GM12878 (cell line): ENCODE results near the gene MEAK7. TPM values are rescaled to one million over a fixed set of nuclear protein-coding genes. Genes with fewer than 3 reads are reported as not detected.

ENCODE experiments used
- ATAC-seq: fragments of 200-7000 bp; cut with Tn5 transposase; 3 replicates; pipeline ENCODE4 v1.9.1; 2020; ENCODE audit warnings: mild to moderate bottlenecking, moderate library complexity
- BruUV-seq: library from RNA; stranded (reverse); fragments of 400-500 nt; replicated peaks from 2 replicates; lab custom pipeline; 2021; lab: Mats Ljungman, UMichigan
- CTCF ChIA-PET: fragments of 300-600 bp; sonication (Branson Sonifier 250); formaldehyde crosslinking; extraction: SDS; loops from one replicate; lab custom pipeline; 2021; ENCODE audit warnings: inconsistent platforms; lab: Yijun Ruan, JAX
- POLR2A ChIA-PET: fragments of 350-600 bp; formaldehyde crosslinking; extraction: SDS; loops from one replicate; lab custom pipeline; 2021; ENCODE audit warnings: inconsistent platforms; lab: Charles Lee
- RAD21 ChIA-PET: fragments of 300-600 bp; sonication (Branson Sonifier 250); formaldehyde crosslinking; loops from one replicate; lab custom pipeline; 2023; ENCODE audit warnings: antibody characterized with exemption; ENCODE audit not compliant: unreplicated experiment; lab: Charles Lee
- SMC1A ChIA-PET: fragments of 300-600 bp; sonication (Branson Sonifier 250); formaldehyde crosslinking; loops from one replicate; lab custom pipeline; 2023; ENCODE audit not compliant: unreplicated experiment, uncharacterized antibody; lab: Charles Lee
- DNase-seq: peaks from one replicate; pipeline ENCODE4 v3.0.0-alpha.2; 2011; ENCODE audit warnings: low read depth, low spot score
- FAIRE-seq: peaks from 3 replicates; lab custom pipeline; 2011; peaks lifted over from hg19 to GRCh38; lab: Jason Lieb, UNC
- H2AFZ ChIP-seq: 2 replicates; pipeline ENCODE4 v1.6.0; 2011; ENCODE audit warnings: low read depth, low read length, control low read depth; ENCODE audit not compliant: control insufficient read depth
- H3K27ac ChIP-seq: 2 replicates; pipeline ENCODE4 v1.5.1; 2011; ENCODE audit warnings: control low read depth; ENCODE audit not compliant: control insufficient read depth, insufficient read depth
- H3K27me3 ChIP-seq, 2 experiments: replicated peaks in 1 of 2; 2 replicates each; pipeline versions ENCODE4 v1.6.0 to v1.6.1; 2011; ENCODE audit warnings: low read length in 1 of 2; ENCODE audit not compliant: control insufficient read depth in 2 of 2, insufficient read depth in 2 of 2
- H3K36me3 ChIP-seq, 2 experiments: 2 replicates each; pipeline ENCODE4 v1.5.1; 2011; ENCODE audit warnings: low read length in 1 of 2; ENCODE audit not compliant: control insufficient read depth in 2 of 2, insufficient read depth in 2 of 2
- H3K4me1 ChIP-seq: 2 replicates; pipeline ENCODE4 v1.6.1; 2011; ENCODE audit warnings: mild to moderate bottlenecking, low read length, moderate library complexity, mixed read lengths; ENCODE audit not compliant: control insufficient read depth, insufficient read depth
- H3K4me2 ChIP-seq: 2 replicates; pipeline ENCODE4 v1.6.0; 2011; ENCODE audit warnings: control low read depth; ENCODE audit not compliant: control insufficient read depth, insufficient read depth
- H3K4me3 ChIP-seq: fragments of 200-600 bp; sonication (generic); 2 replicates; pipeline ENCODE4 v1.5.1; 2016
- H3K79me2 ChIP-seq: 2 replicates; pipeline ENCODE4 v1.6.0; 2011; ENCODE audit warnings: low read length; ENCODE audit not compliant: control insufficient read depth, insufficient read depth
- H3K9ac ChIP-seq: 2 replicates; pipeline ENCODE4 v1.8.0; 2011; ENCODE audit warnings: low read length, control low read depth, mixed read lengths; ENCODE audit not compliant: control insufficient read depth, insufficient read depth
- H3K9me3 ChIP-seq: replicated peaks from 3 replicates; pipeline ENCODE4 v1.5.1; 2011; ENCODE audit warnings: mild to moderate bottlenecking, low read length; ENCODE audit not compliant: control insufficient read depth, insufficient read depth
- H4K20me1 ChIP-seq: 2 replicates; pipeline ENCODE4 v1.6.0; 2011; ENCODE audit not compliant: control insufficient read depth, insufficient read depth
- CUX1 ChIP-seq: IDR thresholded peaks from 2 replicates; pipeline ENCODE4 v1.6.1; 2012; ENCODE audit warnings: improper control_type of control experiment, low read depth, low read length; ENCODE audit not compliant: insufficient replicate concordance
- ESRRA ChIP-seq: IDR thresholded peaks from 2 replicates; pipeline ENCODE4 v1.6.1; 2012; ENCODE audit warnings: mild to moderate bottlenecking, low read length, improper control_type of control experiment
- HCFC1 ChIP-seq: fragments of 150-350 bp; IDR thresholded peaks from 2 replicates; pipeline ENCODE4 v1.6.1; 2014; ENCODE audit warnings: low read length
- IKZF2 ChIP-seq, 2 experiments: fragments of 450-650 bp; IDR thresholded peaks; 2 replicates each; pipeline ENCODE4 v1.6.1; 2017; ENCODE audit warnings: mild to moderate bottlenecking in 2 of 2, moderate library complexity in 2 of 2
- STAT1 ChIP-seq: fragments of 450-650 bp; conservative IDR thresholded peaks from 2 replicates; pipeline ENCODE4 v1.6.1; 2014; ENCODE audit warnings: antibody characterized with exemption, mild to moderate bottlenecking
- ZNF217 ChIP-seq: fragments of 450-650 bp; IDR thresholded peaks from 2 replicates; pipeline ENCODE4 v1.6.1; 2017; ENCODE audit warnings: antibody characterized with exemption, mild to moderate bottlenecking
- ZNF592 ChIP-seq: fragments of 450-650 bp; IDR thresholded peaks from 2 replicates; pipeline ENCODE4 v1.6.1; 2017; ENCODE audit warnings: mild to moderate bottlenecking, moderate library complexity
- WGBS: methylation state at CpG from one replicate; pipeline ENCODE4 v1.1.6; 2016; ENCODE audit warnings: low lambda C conversion rate; ENCODE audit not compliant: insufficient replicate concordance, insufficient coverage; ENCODE audit errors: missing lambda C conversion rate; 5-methylcytosine and 5-hydroxymethylcytosine counted together
- in situ Hi-C: fragments of 300-500 bp; cut with MboI; formaldehyde crosslinking; loops from 9 replicates; pipeline ENCODE4 v1.14.3; 2018; ENCODE audit warnings: mixed read lengths
- intact Hi-C: fragments of 100-400 bp; cut with micrococcal nuclease; formaldehyde crosslinking; loops from one replicate; pipeline ENCODE4 v1.14.2; 2022; ENCODE audit not compliant: unreplicated experiment
- polyA plus RNA-seq, 11 experiments: library from polyadenylated mRNA; depleted of rRNA in 4 of 11; unstranded in 6 of 11; stranded (reverse) in 5 of 11; fragments of >200 nt; fragmentation: Nextera tagmentation in 4 of 11; fragmentation: Illumina TruSeq in 1 of 11; extraction: Ambion mirVana in 4 of 11; extraction: Trizol in 1 of 11; gene quantifications; 1 replicate in 1 of 11; 2 replicates in 10 of 11; pipeline versions ENCODE4 v1.2.1 to v1.2.3, GENCODE V29; 2011 to 2016; ENCODE audit warnings: inconsistent platforms in 2 of 11, missing spikeins in 2 of 11, low read depth in 1 of 11
- total RNA-seq, 4 experiments: library from RNA; depleted of rRNA in 3 of 4; stranded (reverse); fragments of >200 nt in 3 of 4; fragmentation: Illumina TruSeq in 1 of 4; extraction: Trizol in 1 of 4; gene quantifications; 2 replicates each; pipeline versions ENCODE4 v1.2.1 to v1.2.3, GENCODE V29; 2013 to 2021

Gene MEAK7
- total and polyA plus RNA-seq, 10 of the 15 experiments (the other 5 are each of a cell fraction or from before 2014, with no cell fraction given): 1.4 to 11.9 (median 6.4) TPM

DNA sequence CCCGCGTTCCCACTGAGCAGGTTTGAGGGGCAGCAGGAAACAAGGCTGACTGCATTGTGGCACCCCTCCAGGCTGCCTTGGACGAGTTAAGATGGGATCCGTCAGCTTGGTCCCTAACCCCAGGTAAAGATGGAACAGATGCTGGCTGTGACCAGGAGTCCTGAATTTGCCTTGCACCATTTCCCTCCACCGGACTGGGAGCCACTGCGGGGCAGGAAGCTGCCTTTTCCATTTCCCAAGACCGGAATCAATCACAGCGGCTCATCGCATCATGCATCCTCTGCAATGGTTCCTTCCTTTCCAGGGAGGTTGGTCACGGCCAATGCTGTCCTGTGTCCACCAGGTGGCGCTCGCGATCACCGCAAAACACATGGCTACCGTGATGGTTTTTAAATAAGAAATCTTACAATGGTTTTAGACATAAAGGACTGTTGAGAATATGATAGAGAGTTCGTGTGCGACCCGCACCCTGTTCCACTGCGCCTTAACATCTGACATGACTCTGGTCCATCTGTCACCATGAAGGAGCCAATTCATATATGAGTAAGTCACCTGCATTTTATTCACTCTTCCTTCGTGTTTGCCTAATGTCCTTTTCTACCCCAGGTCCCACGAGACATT is 6.8 kb upstream of the MEAK7 start (continued):
- no peak for TF ChIP-seq ZNF217
- peak; percentile 39 to 59 for TF ChIP-seq IKZF2 (IDR thresholded peaks at IDR 0.05)

- Histone ChIP-seq H3K4me2 (no peak overlapping the region), H4K20me1 (no peaks in the 10 kb centered on the region), H3K9ac (no peak overlapping the region), H3K36me3 (no peaks in the 10 kb centered on the region), H3K4me3 (no peak overlapping the region), H3K27me3 (no peaks in the 10 kb centered on the region), H3K4me1 (peaks cover 66% of the 10 kb centered on the region), H3K9me3 (no peaks in the 10 kb centered on the region), H2AFZ (no peak overlapping the region), H3K27ac (no peak overlapping the region), H3K79me2 (peaks cover 11% of the 10 kb centered on the region)
- SMC1A ChIA-PET: interaction anchor here (0.7 to 6.0 kb wide), 11 partner anchors 9 to 455 kb away, joined by 3 to 47 read pairs (median 4); partner anchors contain the start of gene KLHL36
- FAIRE-seq: no peak
- RAD21 ChIA-PET: interaction anchor here (0.6 to 6.2 kb wide), 6 partner anchors 85 to 238 kb away, joined by 3 to 62 read pairs (median 20); no protein-coding TSS in a partner anchor
- POLR2A ChIA-PET: interaction anchor here (1.5 to 2.1 kb wide), 2 partner anchors 89 to 105 kb away, joined by 3 to 4 read pairs; no protein-coding TSS in a partner anchor
- no peak for ATAC-seq
- TF ChIP-seq STAT1 (no peak), CUX1 (no peak), HCFC1 (no peak), ESRRA (no peak), ZNF592 (no peak)
- in situ Hi-C loops: loop anchor here (5.0 to 25.0 kb wide), 2 partner anchors 453 to 718 kb away; no protein-coding TSS in a partner anchor
- intact Hi-C loops: loop anchor here (10.0 kb wide), 1 partner anchor 554 kb away; the partner anchor contains the start of gene OSGIN1
- WGBS: 69% methylated on average over 18 of the region's 20 CpGs
- CTCF ChIA-PET: interaction anchor here (0.9 to 11.6 kb wide), 10 partner anchors 60 to 462 kb away, joined by 3 to 299 read pairs (median 9); no protein-coding TSS in a partner anchor
- no peak for DNase-seq
- no TSS peak for BruUV-seq
These were observed 4.8 kb upstream of the MEAK7 start for GRCh38 chr16:84509032-84509950.
